ENCODE data around the gene ENOX2. TPM values are rescaled to one million over a fixed set of nuclear protein-coding genes. Genes with fewer than 3 reads are reported as not detected.

ENOX2 gene
- total and polyA plus RNA-seq, 4 donors, result 9.0 to 39.6 (median 22.7) TPM

- DNase-seq, result no peak
- no peak for ATAC-seq (ENCODE audit: low FRiP score)
- Histone ChIP-seq H3K27me3 (ENCODE audit: control insufficient read depth in 1 of 2, insufficient read depth in 2 of 2, low read length in 1 of 2) (no peaks in the 10 kb centered on the region), H3K4me3 (ENCODE audit: low read length in 2 of 2) (no peak overlapping the region), H3K9me3 (ENCODE audit: control insufficient read depth, low read length) (no peaks in the 10 kb centered on the region), H3K36me3 (ENCODE audit: control insufficient read depth in 1 of 2, insufficient read depth in 2 of 2, low read length in 1 of 2) (no peaks in the 10 kb centered on the region), H3K4me1 (ENCODE audit: control insufficient read depth in 1 of 2, insufficient read depth in 2 of 2, low read length in 2 of 2) (peaks cover 0 to 6% of the 10 kb centered on the region in 2 donors), H3K27ac (ENCODE audit: low read depth in 1 of 2, low read length in 2 of 2) (no peak overlapping the region)
- intact Hi-C loops (cut with DNase I), result loop anchor here in 1 of 2 donors (10.0 kb wide), 1 partner anchor 201 kb away; no protein-coding TSS in a partner anchor
Observed at GRCh38 chrX:130876226-130876625, 26.8 kb downstream of the ENOX2 start.

GRCh38 chrX:130874751-130875150, 28.3 kb downstream of the ENOX2 start:
- no peak for DNase-seq
- WGBS, 2 donors, result 74 to 93% methylated on average over 2 of the region's 2 CpGs
- intact Hi-C loops (cut with DNase I), result loop anchor here in 1 of 2 donors (10.0 kb wide), 1 partner anchor 200 kb away; no protein-coding TSS in a partner anchor
- Histone ChIP-seq H3K4me3 (ENCODE audit: low read length in 2 of 2) (no peak overlapping the region), H3K9me3 (ENCODE audit: control insufficient read depth, low read length) (no peaks in the 10 kb centered on the region), H3K36me3 (ENCODE audit: control insufficient read depth in 1 of 2, insufficient read depth in 2 of 2, low read length in 1 of 2) (no peaks in the 10 kb centered on the region), H3K27ac (ENCODE audit: low read depth in 1 of 2, low read length in 2 of 2) (no peak overlapping the region), H3K4me1 (ENCODE audit: control insufficient read depth in 1 of 2, insufficient read depth in 2 of 2, low read length in 2 of 2) (peaks cover 0 to 5% of the 10 kb centered on the region in 2 donors), H3K27me3 (ENCODE audit: control insufficient read depth in 1 of 2, insufficient read depth in 2 of 2, low read length in 1 of 2) (no peaks in the 10 kb centered on the region)
- ATAC-seq (ENCODE audit: low FRiP score), result no peak

- WGBS, 2 donors, result 24 to 36% methylated on average over 3 of the region's 3 CpGs
- no peaks in the 10 kb centered on the region for H3K9me3 ChIP-seq (ENCODE audit: control insufficient read depth, low read length)
- no peak overlapping the region for H3K27ac ChIP-seq (ENCODE audit: low read depth in 1 of 2, low read length in 2 of 2)
- intact Hi-C loops (cut with DNase I), result no loop called here
- H3K4me3 ChIP-seq (ENCODE audit: low read length in 2 of 2), result no peak overlapping the region
- DNase-seq (no peak), ATAC-seq (ENCODE audit: low FRiP score) (no peak)
- H3K36me3 ChIP-seq (ENCODE audit: control insufficient read depth in 1 of 2, insufficient read depth in 2 of 2, low read length in 1 of 2), result no peaks in the 10 kb centered on the region
- no peaks in the 10 kb centered on the region for H3K27me3 ChIP-seq (ENCODE audit: control insufficient read depth in 1 of 2, insufficient read depth in 2 of 2, low read length in 1 of 2)
- no peaks in the 10 kb centered on the region for H3K4me1 ChIP-seq (ENCODE audit: control insufficient read depth in 1 of 2, insufficient read depth in 2 of 2, low read length in 2 of 2)
Observed at GRCh38 chrX:130869239-130869638, 33.8 kb downstream of the ENOX2 start.

GRCh38 chrX:130861462-130861861, 41.5 kb downstream of the ENOX2 start:
- DNase-seq, result no peak
- 75 to 97% methylated on average over 1 of the region's 1 CpG for WGBS, 2 donors
- Histone ChIP-seq H3K4me1 (ENCODE audit: control insufficient read depth in 1 of 2, insufficient read depth in 2 of 2, low read length in 2 of 2) (no peaks in the 10 kb centered on the region), H3K4me3 (ENCODE audit: low read length in 2 of 2) (no peak overlapping the region), H3K36me3 (ENCODE audit: control insufficient read depth in 1 of 2, insufficient read depth in 2 of 2, low read length in 1 of 2) (no peaks in the 10 kb centered on the region), H3K9me3 (ENCODE audit: control insufficient read depth, low read length) (no peaks in the 10 kb centered on the region), H3K27me3 (ENCODE audit: control insufficient read depth in 1 of 2, insufficient read depth in 2 of 2, low read length in 1 of 2) (no peaks in the 10 kb centered on the region), H3K27ac (ENCODE audit: low read depth in 1 of 2, low read length in 2 of 2) (no peak overlapping the region)
- intact Hi-C loops (cut with DNase I), result no loop called here
- ATAC-seq (ENCODE audit: low FRiP score), result no peak

- intact Hi-C loops (cut with DNase I), result no loop called here
Observed at GRCh38 chrX:130857207-130857606, 45.8 kb downstream of the ENOX2 start.

GRCh38 chrX:130851569-130851968, 51.4 kb downstream of the ENOX2 start:
- H3K27me3 ChIP-seq (ENCODE audit: control insufficient read depth in 1 of 2, insufficient read depth in 2 of 2, low read length in 1 of 2), result no peaks in the 10 kb centered on the region
- H3K4me1 ChIP-seq (ENCODE audit: control insufficient read depth in 1 of 2, insufficient read depth in 2 of 2, low read length in 2 of 2), result no peaks in the 10 kb centered on the region
- no peaks in the 10 kb centered on the region for H3K36me3 ChIP-seq (ENCODE audit: control insufficient read depth in 1 of 2, insufficient read depth in 2 of 2, low read length in 1 of 2)
- no peaks in the 10 kb centered on the region for H3K9me3 ChIP-seq (ENCODE audit: control insufficient read depth, low read length)
- H3K4me3 ChIP-seq (ENCODE audit: low read length in 2 of 2), result no peak overlapping the region
- intact Hi-C loops (cut with DNase I), result no loop called here
- DNase-seq, result no peak
- ATAC-seq (ENCODE audit: low FRiP score), result no peak
- no peak overlapping the region for H3K27ac ChIP-seq (ENCODE audit: low read depth in 1 of 2, low read length in 2 of 2)
- 69 to 95% methylated on average over 3 of the region's 3 CpGs for WGBS, 2 donors

More at GRCh38 chrX:130857207-130857606, 45.8 kb downstream of the ENOX2 start:
- no peaks in the 10 kb centered on the region for H3K36me3 ChIP-seq (ENCODE audit: control insufficient read depth in 1 of 2, insufficient read depth in 2 of 2, low read length in 1 of 2)
- 39 to 91% methylated on average over 1 of the region's 1 CpG for WGBS, 2 donors
- H3K27me3 ChIP-seq (ENCODE audit: control insufficient read depth in 1 of 2, insufficient read depth in 2 of 2, low read length in 1 of 2), result no peaks in the 10 kb centered on the region
- DNase-seq (no peak), ATAC-seq (ENCODE audit: low FRiP score) (no peak)
- H3K27ac ChIP-seq (ENCODE audit: low read depth in 1 of 2, low read length in 2 of 2), result no peak overlapping the region
- H3K4me3 ChIP-seq (ENCODE audit: low read length in 2 of 2), result no peak overlapping the region
- no peaks in the 10 kb centered on the region for H3K9me3 ChIP-seq (ENCODE audit: control insufficient read depth, low read length)
- H3K4me1 ChIP-seq (ENCODE audit: control insufficient read depth in 1 of 2, insufficient read depth in 2 of 2, low read length in 2 of 2), result no peaks in the 10 kb centered on the region

GRCh38 chrX:130848763-130849162, 54.2 kb downstream of the ENOX2 start:
- Histone ChIP-seq H3K9me3 (ENCODE audit: control insufficient read depth, low read length) (no peaks in the 10 kb centered on the region), H3K4me1 (ENCODE audit: control insufficient read depth in 1 of 2, insufficient read depth in 2 of 2, low read length in 2 of 2) (no peaks in the 10 kb centered on the region), H3K36me3 (ENCODE audit: control insufficient read depth in 1 of 2, insufficient read depth in 2 of 2, low read length in 1 of 2) (no peaks in the 10 kb centered on the region), H3K27ac (ENCODE audit: low read depth in 1 of 2, low read length in 2 of 2) (no peak overlapping the region), H3K27me3 (ENCODE audit: control insufficient read depth in 1 of 2, insufficient read depth in 2 of 2, low read length in 1 of 2) (no peaks in the 10 kb centered on the region), H3K4me3 (ENCODE audit: low read length in 2 of 2) (no peak overlapping the region)
- intact Hi-C loops (cut with DNase I), result no loop called here
- WGBS, 2 donors, result 69 to 91% methylated on average over 2 of the region's 2 CpGs
- ATAC-seq (ENCODE audit: low FRiP score), result no peak
- DNase-seq, result no peak

- H3K27me3 ChIP-seq (ENCODE audit: control insufficient read depth in 1 of 2, insufficient read depth in 2 of 2, low read length in 1 of 2), result no peaks in the 10 kb centered on the region
- no peaks in the 10 kb centered on the region for H3K4me1 ChIP-seq (ENCODE audit: control insufficient read depth in 1 of 2, insufficient read depth in 2 of 2, low read length in 2 of 2)
- no peak overlapping the region for H3K27ac ChIP-seq (ENCODE audit: low read depth in 1 of 2, low read length in 2 of 2)
- DNase-seq (no peak), ATAC-seq (ENCODE audit: low FRiP score) (no peak)
- no peak overlapping the region for H3K4me3 ChIP-seq (ENCODE audit: low read length in 2 of 2)
- no peaks in the 10 kb centered on the region for H3K36me3 ChIP-seq (ENCODE audit: control insufficient read depth in 1 of 2, insufficient read depth in 2 of 2, low read length in 1 of 2)
- intact Hi-C loops (cut with DNase I), result no loop called here
- 71 to 95% methylated on average over 2 of the region's 2 CpGs for WGBS, 2 donors
- H3K9me3 ChIP-seq (ENCODE audit: control insufficient read depth, low read length), result no peaks in the 10 kb centered on the region
Observed at GRCh38 chrX:130846746-130847145, 56.3 kb downstream of the ENOX2 start.

- DNase-seq, result no peak
- Histone ChIP-seq H3K27me3 (ENCODE audit: control insufficient read depth in 1 of 2, insufficient read depth in 2 of 2, low read length in 1 of 2) (no peaks in the 10 kb centered on the region), H3K4me1 (ENCODE audit: control insufficient read depth in 1 of 2, insufficient read depth in 2 of 2, low read length in 2 of 2) (no peaks in the 10 kb centered on the region), H3K4me3 (ENCODE audit: low read length in 2 of 2) (no peak overlapping the region), H3K27ac (ENCODE audit: low read depth in 1 of 2, low read length in 2 of 2) (no peak overlapping the region), H3K9me3 (ENCODE audit: control insufficient read depth, low read length) (no peaks in the 10 kb centered on the region), H3K36me3 (ENCODE audit: control insufficient read depth in 1 of 2, insufficient read depth in 2 of 2, low read length in 1 of 2) (no peaks in the 10 kb centered on the region)
- WGBS, 2 donors, result 80 to 99% methylated on average over 3 of the region's 3 CpGs
- no peak for ATAC-seq (ENCODE audit: low FRiP score)
- intact Hi-C loops (cut with DNase I), result no loop called here
Observed at GRCh38 chrX:130841776-130842175, 61.2 kb downstream of the ENOX2 start.
